Neuronal stem cell (in vitro differentiated cells): ENCODE results near the gene INAFM2.

Experiments
- DNase-seq: peaks from one replicate; pipeline ENCODE4 v3.0.0-alpha.2; 2013; ENCODE audit warnings: low spot score
- H2AFZ ChIP-seq: one replicate; pipeline ENCODE4 v1.6.1; 2013; ENCODE audit warnings: mild to moderate bottlenecking, low read length, inconsistent platforms
- H2AK5ac ChIP-seq: 2 replicates; pipeline ENCODE4 v1.6.1; 2013; ENCODE audit warnings: low read depth, mild to moderate bottlenecking, inconsistent platforms, low read length, moderate library complexity, mixed read lengths
- H2BK120ac ChIP-seq: 2 replicates; pipeline ENCODE4 v1.6.1; 2013; ENCODE audit warnings: low read depth, mild to moderate bottlenecking, inconsistent platforms, low read length, moderate library complexity, mixed read lengths
- H2BK12ac ChIP-seq: one replicate; pipeline ENCODE4 v1.6.1; 2013; ENCODE audit warnings: low read length, inconsistent platforms
- H2BK15ac ChIP-seq: 2 replicates; pipeline ENCODE4 v1.6.1; 2013; ENCODE audit warnings: mild to moderate bottlenecking, low read length, inconsistent platforms, mixed read lengths
- H2BK5ac ChIP-seq: one replicate; pipeline ENCODE4 v1.6.1; 2013; ENCODE audit warnings: inconsistent platforms, mild to moderate bottlenecking, low read length, moderate library complexity
- H3K14ac ChIP-seq: one replicate; pipeline ENCODE4 v1.6.1; 2013; ENCODE audit warnings: low read length, inconsistent platforms
- H3K18ac ChIP-seq: 2 replicates; pipeline ENCODE4 v1.6.1; 2013; ENCODE audit warnings: low read length, inconsistent platforms
- H3K23ac ChIP-seq: 2 replicates; pipeline ENCODE4 v1.6.1; 2013; ENCODE audit warnings: low read depth, mild to moderate bottlenecking, mixed read lengths, low read length, inconsistent platforms; ENCODE audit not compliant: poor library complexity
- H3K27ac ChIP-seq: replicated peaks from 3 replicates; pipeline ENCODE4 v1.5.1; 2013; ENCODE audit warnings: low read length, inconsistent platforms
- H3K27me3 ChIP-seq, 3 experiments: 2 replicates each; pipeline ENCODE4 v1.6.1; 2013; ENCODE audit warnings: low read length in 3 of 3, mild to moderate bottlenecking in 2 of 3, inconsistent platforms in 1 of 3, low read depth in 1 of 3, mixed read lengths in 1 of 3, moderate library complexity in 1 of 3; ENCODE audit not compliant: control insufficient read depth in 3 of 3, insufficient read depth in 3 of 3
- H3K36me3 ChIP-seq, 2 donors: replicated peaks in 1 of 2; 2 replicates each; pipeline ENCODE4 v1.6.1; 2013; ENCODE audit warnings: low read length in 2 of 2; ENCODE audit not compliant: control insufficient read depth in 2 of 2, insufficient read depth in 2 of 2
- H3K4ac ChIP-seq: 2 replicates; pipeline ENCODE4 v1.6.1; 2013; ENCODE audit warnings: inconsistent platforms, mild to moderate bottlenecking, low read length, moderate library complexity
- H3K4me1 ChIP-seq, 2 donors: 1 replicate in 1 of 2; 2 replicates in 1 of 2; pipeline ENCODE4 v1.6.1; 2013; ENCODE audit warnings: low read length in 2 of 2, low read depth in 1 of 2; ENCODE audit not compliant: control insufficient read depth in 2 of 2, insufficient read depth in 1 of 2
- H3K4me2 ChIP-seq: one replicate; pipeline ENCODE4 v1.6.1; 2013; ENCODE audit warnings: mild to moderate bottlenecking, low read length, inconsistent platforms; ENCODE audit not compliant: insufficient read depth, poor library complexity, severe bottlenecking
- H3K4me3 ChIP-seq, 2 donors: 2 replicates each; pipeline ENCODE4 v1.5.1; 2013; ENCODE audit warnings: low read length in 2 of 2, mild to moderate bottlenecking in 2 of 2, inconsistent platforms in 1 of 2, moderate library complexity in 1 of 2
- H3K79me1 ChIP-seq: one replicate; pipeline ENCODE4 v1.6.1; 2013; ENCODE audit warnings: low read depth, mild to moderate bottlenecking, inconsistent platforms, low read length, moderate library complexity
- H3K9ac ChIP-seq: one replicate; pipeline ENCODE4 v1.6.1; 2013; ENCODE audit warnings: mild to moderate bottlenecking, low read depth, low read length, inconsistent platforms; ENCODE audit not compliant: poor library complexity
- H3K9me3 ChIP-seq, 2 donors: replicated peaks in 1 of 2; 2 replicates each; pipeline versions ENCODE3 to v1.6.1; 2013; ENCODE audit warnings: low read length in 2 of 2, mild to moderate bottlenecking in 2 of 2, inconsistent platforms in 1 of 2, low read depth in 1 of 2, mixed read lengths in 1 of 2, moderate library complexity in 1 of 2; ENCODE audit not compliant: control insufficient read depth in 2 of 2, insufficient read depth in 1 of 2
- H4K8ac ChIP-seq: one replicate; pipeline ENCODE4 v1.6.1; 2013; ENCODE audit warnings: low read depth, mild to moderate bottlenecking, inconsistent platforms, low read length, moderate library complexity
- H4K91ac ChIP-seq: one replicate; pipeline ENCODE4 v1.6.1; 2013; ENCODE audit warnings: low read length, low read depth, mild to moderate bottlenecking, inconsistent platforms; ENCODE audit not compliant: poor library complexity
- WGBS, 2 donors: extraction: QIAGEN DNeasy Blood & Tissue Kit; methylation state at CpG; one replicate each; pipeline ENCODE4 v1.1.7; 2013; ENCODE audit warnings: missing lambda C conversion rate in 2 of 2, mixed read lengths in 1 of 2; ENCODE audit not compliant: insufficient read length in 2 of 2, insufficient replicate concordance in 1 of 2; ENCODE audit errors: extremely low coverage in 2 of 2; 5-methylcytosine and 5-hydroxymethylcytosine counted together

Gene INAFM2

DNA sequence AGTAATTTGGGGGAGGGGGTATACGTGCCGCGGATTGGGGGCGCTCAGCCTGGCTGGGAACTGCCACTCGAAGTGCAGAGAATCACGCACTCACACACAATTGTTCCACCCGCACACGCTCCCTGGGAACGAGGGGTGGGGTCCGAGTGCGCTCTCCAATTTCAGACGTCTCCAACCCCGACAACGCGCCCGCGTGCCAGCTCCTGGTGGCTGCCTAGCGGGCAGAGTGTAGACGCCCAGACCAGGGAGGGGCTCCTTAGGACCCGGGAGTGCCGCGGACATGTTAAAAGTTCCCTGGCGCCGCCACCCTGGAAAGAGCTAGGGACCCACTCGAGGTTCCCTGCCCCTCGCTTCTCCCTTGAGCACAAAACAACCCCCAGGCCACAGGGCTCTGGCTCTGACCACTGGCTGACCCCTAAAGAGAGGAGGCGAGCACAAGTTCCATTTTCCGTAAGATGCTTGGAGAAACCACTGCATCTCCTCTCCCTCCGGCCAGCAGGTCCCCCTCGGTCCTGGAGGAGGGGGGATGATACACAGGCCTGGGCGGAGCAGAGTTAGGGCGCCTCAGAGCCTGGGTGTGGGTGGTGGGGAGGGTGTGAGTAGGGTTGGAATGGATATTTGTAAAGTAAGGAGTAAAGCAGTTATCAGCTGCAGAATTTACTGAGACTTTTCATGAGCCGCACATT lies 39.7 kb upstream of the INAFM2 start:
- Histone ChIP-seq H2BK15ac (no peak overlapping the region), H4K91ac (no peak overlapping the region), H3K18ac (peak overlapping the region; percentile 33), H3K9me3 (peaks cover 0 to 7% of the 10 kb centered on the region in 2 donors), H3K14ac (no peak overlapping the region), H3K4me2 (no peak overlapping the region), H2BK5ac (no peak overlapping the region), H3K79me1 (no peaks in the 10 kb centered on the region), H3K4me1 (peaks cover 14 to 37% of the 10 kb centered on the region in 2 donors), H3K27me3 (peaks cover 0 to 59% (median 40%) of the 10 kb centered on the region in 3 experiments), H3K4me3 (no peak overlapping the region), H2AFZ (no peak overlapping the region), H4K8ac (no peak overlapping the region), H2BK120ac (no peak overlapping the region), H3K27ac (no peak overlapping the region), H3K4ac (no peak overlapping the region), H2BK12ac (no peak overlapping the region), H3K9ac (peak overlapping the region; percentile 45), H2AK5ac (peak overlapping the region; percentile 68), H3K23ac (no peak overlapping the region), H3K36me3 (no peaks in the 10 kb centered on the region)
- WGBS, 2 donors: no CpG with 5 or more reads among the region's 33 CpGs
- no peak for DNase-seq

DNA sequence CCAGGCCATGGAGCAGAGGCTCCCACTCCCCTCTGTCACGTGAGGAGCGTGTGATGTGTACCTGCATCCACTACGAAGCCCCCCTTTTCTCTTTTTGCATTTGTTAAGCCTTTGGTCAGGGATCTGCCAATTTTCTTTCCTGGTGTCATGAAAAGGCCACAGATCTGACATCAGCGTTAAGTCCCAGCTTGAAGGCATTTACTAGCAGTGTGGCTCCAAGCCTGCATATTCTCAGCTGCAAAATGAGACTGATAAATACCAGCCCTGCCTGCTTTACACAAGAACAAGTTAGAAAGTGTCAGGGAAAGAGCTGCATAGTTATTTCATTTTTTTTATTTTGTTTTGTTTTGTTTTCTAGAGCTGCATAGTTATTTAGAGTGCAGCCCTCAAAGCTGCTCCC lies 38.3 kb upstream of the INAFM2 start:
- Histone ChIP-seq H3K4me1 (peaks cover 11 to 32% of the 10 kb centered on the region in 2 donors), H3K79me1 (no peaks in the 10 kb centered on the region), H3K27me3 (peaks cover 0 to 48% (median 37%) of the 10 kb centered on the region in 3 experiments), H2BK12ac (no peak overlapping the region), H3K23ac (no peak overlapping the region), H3K18ac (no peak overlapping the region), H3K9me3 (peaks cover 0 to 7% of the 10 kb centered on the region in 2 donors), H3K4me3 (no peak overlapping the region), H2BK15ac (no peak overlapping the region), H2AK5ac (no peak overlapping the region), H4K91ac (no peak overlapping the region), H3K4me2 (no peak overlapping the region), H3K14ac (no peak overlapping the region), H2BK5ac (no peak overlapping the region), H4K8ac (no peak overlapping the region), H3K27ac (no peak overlapping the region), H3K36me3 (no peaks in the 10 kb centered on the region), H2AFZ (peak overlapping the region; percentile 75), H3K4ac (no peak overlapping the region), H3K9ac (no peak overlapping the region), H2BK120ac (no peak overlapping the region)
- WGBS, 2 donors: no CpG with 5 or more reads among the region's 4 CpGs
- DNase-seq: no peak

DNA sequence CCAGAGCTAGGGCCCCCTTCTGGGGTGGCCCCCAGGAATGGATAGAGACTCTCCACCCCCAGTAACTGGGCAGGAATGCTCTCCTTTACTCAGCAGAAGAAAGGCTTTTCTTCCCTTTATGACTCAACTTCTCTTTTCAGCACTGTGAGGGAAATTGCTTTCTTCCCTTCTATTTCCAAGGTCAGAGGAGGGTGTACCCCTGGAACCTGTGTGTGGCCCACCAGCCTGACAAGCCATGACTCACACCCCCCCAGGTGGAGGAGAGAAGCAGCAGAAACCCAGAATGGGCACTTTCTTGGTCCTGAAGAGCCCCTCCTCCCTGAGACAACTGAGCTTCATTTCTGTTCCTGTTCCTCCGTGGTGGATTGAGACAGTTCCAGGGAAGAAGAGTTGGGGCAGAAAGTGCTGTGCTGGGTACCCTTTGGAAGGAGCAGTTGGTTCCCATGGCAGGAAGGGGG lies 37.9 kb upstream of the INAFM2 start:
- WGBS, 2 donors: no CpG with 5 or more reads among the region's 1 CpG
- no peak for DNase-seq
- Histone ChIP-seq H4K8ac (no peak overlapping the region), H3K79me1 (no peaks in the 10 kb centered on the region), H3K27me3 (peaks cover 0 to 48% (median 34%) of the 10 kb centered on the region in 3 experiments), H3K36me3 (no peaks in the 10 kb centered on the region), H2AFZ (peak overlapping the region; percentile 75), H3K23ac (no peak overlapping the region), H3K4me3 (no peak overlapping the region), H2BK120ac (no peak overlapping the region), H3K4me1 (peaks cover 11 to 34% of the 10 kb centered on the region in 2 donors), H2BK15ac (no peak overlapping the region), H2AK5ac (no peak overlapping the region), H3K4ac (no peak overlapping the region), H3K18ac (no peak overlapping the region), H3K4me2 (no peak overlapping the region), H3K27ac (no peak overlapping the region), H3K9me3 (peaks cover 0 to 7% of the 10 kb centered on the region in 2 donors), H3K14ac (no peak overlapping the region), H2BK5ac (no peak overlapping the region), H4K91ac (no peak overlapping the region), H2BK12ac (no peak overlapping the region), H3K9ac (no peak overlapping the region)

DNA sequence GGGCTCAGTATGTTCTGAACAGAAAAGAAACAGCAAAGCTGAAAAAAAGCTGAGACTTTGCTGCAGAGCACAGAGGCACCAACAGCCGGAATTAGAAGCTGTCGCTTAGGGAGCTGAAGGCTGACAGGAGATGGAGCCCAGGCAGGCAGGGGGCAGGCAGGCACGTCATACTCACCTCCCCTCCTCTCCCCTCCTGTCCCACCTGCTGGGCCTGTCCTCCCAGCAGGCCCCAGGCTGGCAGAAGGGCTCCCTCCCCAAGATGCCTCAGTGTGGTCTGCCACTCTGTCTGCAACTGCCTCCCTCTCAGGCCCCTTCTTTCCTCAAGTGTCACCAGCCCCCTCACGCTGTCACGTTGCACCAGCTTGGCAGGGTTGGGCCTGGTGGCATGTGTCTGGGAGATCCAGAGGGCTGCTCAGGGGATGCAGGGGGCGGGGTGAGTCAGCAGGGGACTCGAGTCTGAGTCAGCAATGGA lies 37.4 kb upstream of the INAFM2 start:
- no peak overlapping the region for H3K23ac ChIP-seq
- H3K79me1 ChIP-seq: no peaks in the 10 kb centered on the region
- H4K8ac ChIP-seq: no peak overlapping the region
- DNase-seq: no peak
- H2BK15ac ChIP-seq: no peak overlapping the region
- no peak overlapping the region for H2BK12ac ChIP-seq
- H3K27ac ChIP-seq: no peak overlapping the region
- H3K4me2 ChIP-seq: no peak overlapping the region
- peak overlapping the region; percentile 79 for H3K18ac ChIP-seq
- no peak overlapping the region for H2BK120ac ChIP-seq
- H3K14ac ChIP-seq: no peak overlapping the region
- H3K27me3 ChIP-seq: peaks cover 0 to 46% (median 29%) of the 10 kb centered on the region in 3 experiments
- H2AFZ ChIP-seq: peak overlapping the region; percentile 75
- no peak overlapping the region for H4K91ac ChIP-seq
- no peak overlapping the region for H3K4ac ChIP-seq
- H3K4me1 ChIP-seq: peaks cover 14 to 33% of the 10 kb centered on the region in 2 donors
- H3K36me3 ChIP-seq: no peaks in the 10 kb centered on the region
- peaks cover 0 to 6% of the 10 kb centered on the region in 2 donors for H3K9me3 ChIP-seq
- H3K4me3 ChIP-seq: no peak overlapping the region
- no CpG with 5 or more reads among the region's 7 CpGs for WGBS, 2 donors
- H2AK5ac ChIP-seq: no peak overlapping the region
- H3K9ac ChIP-seq: no peak overlapping the region
- H2BK5ac ChIP-seq: no peak overlapping the region
